GM19372 (cell line): Measurements from ENCODE around the gene JPH2.

Experiments
- ATAC-seq: cut with Tn5 transposase; IDR thresholded peaks from one replicate; pipeline ENCODE4 v1.9.1; 2021; ENCODE audit warnings: mild to moderate bottlenecking, low read depth, moderate library complexity; ENCODE audit not compliant: unreplicated experiment

The JPH2 gene

GRCh38 chr20:44083220-44083933, 103.6 kb downstream of the JPH2 start:
- ATAC-seq, result no peak

- ATAC-seq, result no peak
Measured at GRCh38 chr20:44081888-44082287, 105.1 kb downstream of the JPH2 start.

- no peak for ATAC-seq
Measured at GRCh38 chr20:44081476-44081875, 105.5 kb downstream of the JPH2 start.

GRCh38 chr20:44080646-44081267, 106.2 kb downstream of the JPH2 start:
- ATAC-seq, result peak; percentile 82

- ATAC-seq, result no peak
Measured at GRCh38 chr20:44080064-44080463, 106.9 kb downstream of the JPH2 start.

- ATAC-seq, result no peak
Measured at GRCh38 chr20:44079291-44079690, 107.7 kb downstream of the JPH2 start.

- ATAC-seq, result no peak
Measured at GRCh38 chr20:44075950-44076232, 111.1 kb downstream of the JPH2 start.

- no peak for ATAC-seq
Measured at GRCh38 chr20:44075191-44075949, 111.6 kb downstream of the JPH2 start.

GRCh38 chr20:44074252-44075151, 112.5 kb downstream of the JPH2 start:
- ATAC-seq, result no peak

- ATAC-seq, result no peak
Measured at GRCh38 chr20:44073675-44074071, 113.3 kb downstream of the JPH2 start.

- ATAC-seq, result no peak
Measured at GRCh38 chr20:44073011-44073674, 113.8 kb downstream of the JPH2 start.

- ATAC-seq, result no peak
Measured at GRCh38 chr20:44072384-44072783, 114.6 kb downstream of the JPH2 start.

- no peak for ATAC-seq
Measured at GRCh38 chr20:44071526-44072111, 115.4 kb downstream of the JPH2 start.

GRCh38 chr20:44071057-44071456, 115.9 kb downstream of the JPH2 start:
- ATAC-seq, result no peak

- ATAC-seq, result no peak
Measured at GRCh38 chr20:44070139-44070900, 116.7 kb downstream of the JPH2 start.

GRCh38 chr20:44069203-44070011, 117.6 kb downstream of the JPH2 start:
- ATAC-seq, result peak; percentile 54

GRCh38 chr20:44068316-44069201, 118.4 kb downstream of the JPH2 start:
- peak; percentile 7 for ATAC-seq
